Right ventricle myocardium superior (tissue), 1 donor: ENCODE results near the gene DGAT2. TPM values are rescaled to one million over a fixed set of nuclear protein-coding genes. Genes with fewer than 3 reads are reported as not detected.
"Not testable (repeated sequence)": the region's sequence is repeated elsewhere in the genome, so short reads cannot be mapped to it uniquely, and the experiment has no call there.

Source experiments
- ATAC-seq: fragments of 200-7000 bp; cut with Tn5 transposase; one replicate; pipeline ENCODE4 v1.9.1; 2020; ENCODE audit warnings: mild to moderate bottlenecking; ENCODE audit not compliant: poor library complexity
- DNase-seq: peaks from one replicate; pipeline ENCODE4 v3.0.0-alpha.2; 2020
- intact Hi-C: fragments of 100-400 bp; cut with DNase I; formaldehyde crosslinking; loops from one replicate; pipeline ENCODE4 v1.11.2; 2022
- long read RNA-seq: library from polyadenylated mRNA; unstranded; transcript quantifications from one replicate; pipeline ENCODE4 v2.0.0, GENCODE V29; 2021
- total RNA-seq: library from RNA; stranded (reverse); fragmentation: NEBNext Ultra II Directional; extraction: Animal tissue kit (Norgen Biotek cat#: 25700); gene quantifications from one replicate; pipeline ENCODE4 v1.2.1, GENCODE V29; 2021
- donor health status: DM: no; HTN: yes; CAD: no; lungs with severe emphysema.

Gene DGAT2, protein sequence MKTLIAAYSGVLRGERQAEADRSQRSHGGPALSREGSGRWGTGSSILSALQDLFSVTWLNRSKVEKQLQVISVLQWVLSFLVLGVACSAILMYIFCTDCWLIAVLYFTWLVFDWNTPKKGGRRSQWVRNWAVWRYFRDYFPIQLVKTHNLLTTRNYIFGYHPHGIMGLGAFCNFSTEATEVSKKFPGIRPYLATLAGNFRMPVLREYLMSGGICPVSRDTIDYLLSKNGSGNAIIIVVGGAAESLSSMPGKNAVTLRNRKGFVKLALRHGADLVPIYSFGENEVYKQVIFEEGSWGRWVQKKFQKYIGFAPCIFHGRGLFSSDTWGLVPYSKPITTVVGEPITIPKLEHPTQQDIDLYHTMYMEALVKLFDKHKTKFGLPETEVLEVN
- 20.7 TPM for total RNA-seq
- long read RNA-seq, transcript DGAT2-201 (8 exons, 2,453 nt) = major isoform, 161 of 168 reads
- long read RNA-seq, partial matches to known transcripts = 3 of 168 reads
- long read RNA-seq, other reads (novel, unspliced or antisense) = 4 of 168 reads

DNA sequence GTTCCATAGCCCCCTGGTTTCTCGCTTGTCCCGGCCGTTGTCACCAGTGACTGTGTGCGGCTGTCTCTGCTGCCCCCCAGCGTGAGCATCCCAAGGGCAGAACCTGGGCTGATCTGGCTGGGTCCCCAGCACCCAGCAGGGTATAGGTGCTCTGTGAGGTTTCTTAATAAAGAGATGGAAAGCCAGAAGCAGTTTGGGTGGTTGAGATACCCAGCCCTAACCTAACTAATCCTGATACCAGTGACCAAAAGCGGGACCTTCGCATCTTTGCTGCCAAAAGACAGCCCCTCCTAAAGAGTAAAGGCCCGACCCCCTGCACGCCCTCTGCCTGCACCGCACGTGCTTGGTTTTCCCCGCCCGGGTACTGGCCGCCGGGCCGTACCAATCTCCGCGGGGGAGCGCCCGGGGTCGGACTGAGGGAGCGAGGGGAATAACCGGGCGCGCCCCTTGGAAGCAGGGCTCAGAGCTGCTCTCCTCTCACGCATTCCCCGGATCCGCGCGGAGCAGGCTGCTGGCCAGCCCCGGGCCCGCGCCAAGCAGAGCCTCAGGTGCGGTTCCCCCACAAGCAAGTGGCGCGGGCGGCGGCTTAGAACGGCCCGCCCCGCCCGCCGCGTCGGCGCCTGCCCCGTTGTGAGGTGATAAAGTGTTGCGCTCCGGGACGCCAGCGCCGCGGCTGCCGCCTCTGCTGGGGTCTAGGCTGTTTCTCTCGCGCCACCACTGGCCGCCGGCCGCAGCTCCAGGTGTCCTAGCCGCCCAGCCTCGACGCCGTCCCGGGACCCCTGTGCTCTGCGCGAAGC is at the start of gene DGAT2:
Gene DGAT2 (plus strand): TSS at position 667 of the 797 bp plus-strand sequence. CDS start 214 bp downstream, outside the sequence.
- ATAC-seq (peak; percentile 97), DNase-seq (peak; percentile 91)
- intact Hi-C loops = loop anchor here (10.0 kb wide), 1 partner anchor 54 kb away; the partner anchor contains the start of gene MOGAT2

DNA sequence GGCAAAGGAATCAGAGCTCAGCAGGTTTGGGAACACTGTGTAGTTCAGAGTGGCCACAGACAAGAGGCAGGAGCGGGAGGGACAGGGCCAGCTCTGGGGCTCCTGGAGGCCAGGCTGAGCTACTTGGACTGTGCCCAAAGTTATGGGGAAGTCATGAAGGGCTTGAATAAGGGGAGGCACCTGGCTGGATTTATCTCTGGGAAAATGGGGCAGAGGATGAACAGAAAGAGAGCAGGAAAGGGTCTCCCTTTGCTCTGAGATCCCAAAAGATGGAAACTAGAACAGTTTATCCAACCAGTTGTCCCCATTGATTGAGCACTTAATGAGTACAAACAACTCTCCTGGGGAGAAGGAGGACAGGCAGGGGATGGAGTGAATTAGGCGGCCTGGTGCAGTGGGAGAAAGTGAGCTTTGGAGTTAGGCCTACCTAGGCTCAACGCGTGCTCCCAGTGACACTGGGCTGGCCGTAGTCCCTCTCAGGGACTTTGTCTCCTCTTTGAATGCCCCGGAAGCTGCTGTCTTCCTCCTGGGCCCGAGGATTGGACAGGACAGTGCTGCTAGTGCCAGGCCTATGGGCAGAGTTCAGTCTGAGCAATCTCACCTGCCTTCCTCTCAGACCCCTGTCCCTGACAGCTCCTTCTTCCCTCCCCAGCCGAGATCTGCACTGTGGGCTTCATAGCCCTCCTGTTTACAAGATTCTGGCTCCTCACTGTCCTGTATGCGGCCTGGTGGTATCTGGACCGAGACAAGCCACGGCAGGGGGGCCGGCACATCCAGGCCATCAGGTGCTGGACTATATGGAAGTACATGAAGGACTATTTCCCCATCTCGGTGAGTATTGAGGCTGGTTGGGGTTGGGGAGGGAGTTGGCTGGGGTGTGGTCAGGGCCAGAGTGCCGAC is 49.0 kb upstream of the DGAT2 start:
- no peak for DNase-seq
- intact Hi-C loops = loop anchor here (10.0 kb wide), 1 partner anchor 45 kb away; the partner anchor contains the start of gene DGAT2
- ATAC-seq = peak; percentile 54

DNA sequence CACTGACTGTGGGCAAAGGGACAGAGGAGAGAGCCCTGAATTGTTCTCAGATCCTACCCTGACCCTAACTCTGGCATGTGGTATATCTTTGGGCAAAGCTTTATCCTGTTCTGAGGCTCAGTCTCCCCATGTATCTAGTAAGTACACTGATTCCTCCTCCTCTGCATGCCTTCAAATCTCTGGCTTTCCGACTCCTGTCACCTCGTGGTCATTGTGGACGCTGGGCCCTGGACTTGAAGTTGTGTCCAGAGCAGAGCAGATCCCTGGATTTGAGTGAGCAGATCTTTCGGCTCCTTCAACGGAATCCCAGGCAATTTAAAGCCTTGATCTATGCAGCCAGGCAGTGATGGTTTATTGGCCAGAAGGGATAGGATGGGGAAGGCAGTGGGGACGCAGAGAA is 47.9 kb upstream of the DGAT2 start:
- no peak for ATAC-seq
- DNase-seq = no peak
- intact Hi-C loops = no loop called here

DNA sequence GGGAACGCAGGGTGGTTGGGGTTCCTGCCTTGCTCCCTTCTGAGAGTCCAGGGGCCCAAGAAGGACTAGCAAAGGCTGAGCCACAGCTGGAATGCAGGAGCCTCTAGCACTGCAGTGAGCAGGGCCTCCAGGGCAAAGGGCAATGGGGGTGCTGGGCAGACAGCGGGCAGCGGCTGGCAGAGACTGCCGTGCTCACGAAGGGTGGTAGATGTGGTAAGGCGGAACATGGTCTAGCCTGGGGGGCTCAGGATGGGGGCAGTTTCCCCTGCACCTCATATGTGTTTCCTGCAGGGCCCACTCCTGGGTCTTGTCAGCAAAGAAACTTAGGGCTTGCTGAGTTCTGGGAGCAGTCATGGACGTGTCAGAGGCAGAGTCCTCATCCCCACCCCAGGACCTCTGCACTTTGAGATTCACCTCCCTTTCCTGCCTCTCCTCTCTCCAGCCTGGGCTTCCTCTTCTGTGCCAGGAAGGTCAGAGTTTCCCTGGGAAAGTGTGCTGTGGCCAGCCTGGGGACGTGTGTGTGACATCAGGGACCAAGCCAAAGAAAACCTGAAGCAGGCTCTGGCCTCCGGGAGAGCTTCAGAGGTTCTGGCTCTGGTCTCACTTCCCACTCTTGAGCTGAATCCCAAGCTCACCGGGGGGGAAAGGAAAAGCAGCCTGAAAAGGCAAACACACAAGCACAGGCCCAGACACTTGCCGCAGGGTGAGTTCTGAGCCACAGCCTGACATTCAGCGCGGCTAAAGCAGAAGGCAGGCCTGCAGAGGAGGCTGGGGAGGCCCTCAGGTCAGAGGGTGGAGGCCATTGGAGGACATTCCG is 46.5 kb upstream of the DGAT2 start:
- ATAC-seq (no peak), DNase-seq (no peak)
- intact Hi-C loops = no loop called here

DNA sequence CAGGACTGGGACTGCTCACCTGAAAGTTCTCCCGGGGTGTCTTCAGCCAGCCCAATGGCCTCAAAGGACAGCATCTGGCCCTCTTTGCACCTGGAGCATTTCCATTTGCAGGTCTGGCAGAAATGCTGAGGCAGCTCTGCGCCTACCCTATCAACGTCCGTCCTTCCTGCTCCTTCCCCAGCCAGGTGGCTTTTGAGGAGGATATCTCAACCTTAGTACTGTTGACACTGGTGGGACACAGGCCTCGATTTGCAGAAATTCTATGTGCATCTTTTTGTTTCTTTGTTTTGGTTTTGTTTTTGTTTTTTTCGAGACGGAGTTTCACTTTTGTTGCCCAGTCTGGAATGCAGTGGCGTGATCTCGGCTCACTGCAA is 45.9 kb upstream of the DGAT2 start:
- no peak for DNase-seq
- intact Hi-C loops = no loop called here

DNA sequence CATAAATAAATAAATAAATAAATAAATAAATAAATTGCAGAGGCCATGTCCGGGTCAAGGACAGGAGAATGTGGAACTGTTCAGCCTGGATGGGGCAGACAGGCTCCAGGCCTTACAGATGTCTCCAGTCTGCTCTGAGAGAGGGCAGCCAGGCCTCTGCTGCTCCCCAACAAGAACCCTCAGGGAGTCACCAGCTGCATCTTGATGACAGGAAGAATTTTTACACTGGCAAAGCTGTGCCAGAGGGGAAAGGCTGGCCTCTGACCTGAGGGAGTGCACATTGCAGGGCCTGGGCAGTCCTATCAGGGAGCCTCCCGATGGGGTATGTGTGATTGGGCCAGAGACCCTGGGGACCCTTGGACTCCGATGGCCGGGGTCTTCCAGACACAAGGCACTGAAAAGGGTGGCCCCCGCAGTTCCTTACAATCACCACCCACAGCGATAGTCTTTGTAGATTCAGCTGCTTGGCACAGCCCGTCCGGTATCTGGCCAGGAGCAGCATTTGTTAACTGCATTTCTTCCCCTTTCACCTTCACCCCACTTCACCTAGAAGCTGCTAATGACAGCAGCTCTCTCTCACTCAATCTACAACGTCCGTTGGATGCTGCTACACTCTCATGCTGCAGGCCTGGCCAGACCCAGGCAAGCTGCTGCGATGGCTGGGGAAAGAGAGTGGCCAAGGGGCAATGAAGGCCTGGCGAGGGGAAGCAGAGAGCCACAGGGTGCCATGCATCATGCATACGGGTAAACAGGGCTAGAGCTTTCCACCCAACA is 42.8 kb upstream of the DGAT2 start:
- DNase-seq = no peak
- peak; percentile 73 for ATAC-seq
- intact Hi-C loops = no loop called here

More for the DNA sequence above, 45.9 kb upstream of the DGAT2 start:
- no peak for ATAC-seq

DNA sequence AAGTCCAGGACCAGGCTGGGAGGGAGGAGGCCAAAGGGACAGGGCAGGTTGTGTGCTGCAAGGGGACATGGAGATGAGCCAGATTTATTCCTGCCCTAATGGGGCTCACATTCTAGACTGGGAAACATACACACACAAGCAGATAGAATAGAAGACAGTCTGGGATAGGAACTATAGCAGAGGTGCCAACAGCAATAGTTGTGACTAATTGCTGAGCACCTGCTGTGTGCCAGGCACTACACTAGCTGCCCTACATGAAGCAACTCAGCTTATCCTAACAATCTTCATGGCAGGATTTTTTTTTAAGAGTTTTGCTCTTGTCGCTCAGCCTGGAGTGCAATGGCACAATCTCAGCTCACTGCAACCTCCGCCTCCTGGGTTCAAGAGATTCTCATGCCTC is 39.6 kb upstream of the DGAT2 start:
- intact Hi-C loops = no loop called here
- ATAC-seq (no peak), DNase-seq (no peak)

DNA sequence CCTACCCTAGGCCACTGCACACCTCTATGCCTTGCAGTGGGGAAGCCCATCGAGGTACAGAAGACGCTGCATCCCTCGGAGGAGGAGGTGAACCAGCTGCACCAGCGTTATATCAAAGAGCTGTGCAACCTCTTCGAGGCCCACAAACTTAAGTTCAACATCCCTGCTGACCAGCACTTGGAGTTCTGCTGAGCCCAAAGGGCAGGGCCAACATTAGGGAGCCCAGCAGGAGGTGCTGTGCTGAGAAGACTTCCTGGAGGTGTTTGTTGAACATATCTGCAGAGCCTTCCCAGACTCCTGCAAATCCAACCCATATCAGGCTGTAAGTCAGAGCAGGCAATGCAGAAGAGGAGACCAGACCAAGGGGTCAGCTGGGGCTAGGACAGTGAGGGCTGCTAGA is 37.5 kb upstream of the DGAT2 start:
- no peak for ATAC-seq
- DNase-seq = no peak
- intact Hi-C loops = no loop called here

DNA sequence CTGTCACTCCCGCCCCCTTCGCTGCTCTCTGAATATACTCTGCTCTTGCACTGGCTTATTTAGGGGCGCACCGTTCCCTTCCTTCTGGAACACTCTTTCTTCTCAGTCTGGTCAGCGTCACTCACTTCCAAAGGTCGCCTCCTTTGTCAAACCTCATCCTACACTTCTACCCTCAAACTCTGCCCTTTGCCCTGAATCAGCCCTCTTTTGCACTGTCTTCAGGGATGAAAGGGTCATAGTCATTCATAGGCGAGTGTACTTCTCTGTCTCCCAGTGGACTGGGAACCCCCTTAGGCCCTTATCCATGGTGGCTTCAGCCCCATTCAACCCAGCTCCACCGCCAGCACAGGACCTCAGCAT is 35.5 kb upstream of the DGAT2 start:
- ATAC-seq = no peak
- DNase-seq = no peak
- intact Hi-C loops = no loop called here

DNA sequence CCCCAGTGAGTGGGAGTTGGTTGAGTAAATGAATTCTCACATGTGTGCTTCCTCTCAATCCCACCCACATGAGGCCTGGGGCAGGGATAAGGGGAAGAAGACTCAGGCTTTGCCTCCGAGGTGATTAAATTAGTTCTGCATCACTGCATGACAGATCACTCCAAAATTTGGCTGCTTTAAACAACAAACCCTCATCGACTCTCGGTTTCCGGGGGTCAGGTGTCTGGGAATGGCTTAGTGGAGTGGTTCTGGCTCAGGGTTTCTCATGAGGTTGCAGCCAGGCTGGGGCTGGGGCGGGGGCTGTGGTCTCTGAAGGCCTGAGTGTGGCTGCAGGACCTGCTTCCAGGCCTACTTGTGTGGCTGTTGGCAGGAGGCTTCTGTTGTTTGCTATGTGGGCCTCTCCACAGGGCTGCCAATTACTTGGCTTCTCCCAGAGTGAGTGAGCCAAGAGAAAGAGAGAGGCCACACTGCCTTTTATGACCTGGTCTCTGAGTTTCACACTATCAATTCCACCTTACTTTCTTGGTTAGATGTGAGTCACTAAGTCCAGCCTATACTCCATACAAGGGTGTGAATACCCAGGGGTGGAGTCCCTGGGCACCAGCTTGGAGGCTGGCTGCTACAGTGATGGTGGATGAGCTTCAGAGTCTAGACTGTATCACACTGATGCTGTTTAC is 35.0 kb upstream of the DGAT2 start:
- intact Hi-C loops = no loop called here
- peak; percentile 84 for ATAC-seq
- DNase-seq = no peak

DNA sequence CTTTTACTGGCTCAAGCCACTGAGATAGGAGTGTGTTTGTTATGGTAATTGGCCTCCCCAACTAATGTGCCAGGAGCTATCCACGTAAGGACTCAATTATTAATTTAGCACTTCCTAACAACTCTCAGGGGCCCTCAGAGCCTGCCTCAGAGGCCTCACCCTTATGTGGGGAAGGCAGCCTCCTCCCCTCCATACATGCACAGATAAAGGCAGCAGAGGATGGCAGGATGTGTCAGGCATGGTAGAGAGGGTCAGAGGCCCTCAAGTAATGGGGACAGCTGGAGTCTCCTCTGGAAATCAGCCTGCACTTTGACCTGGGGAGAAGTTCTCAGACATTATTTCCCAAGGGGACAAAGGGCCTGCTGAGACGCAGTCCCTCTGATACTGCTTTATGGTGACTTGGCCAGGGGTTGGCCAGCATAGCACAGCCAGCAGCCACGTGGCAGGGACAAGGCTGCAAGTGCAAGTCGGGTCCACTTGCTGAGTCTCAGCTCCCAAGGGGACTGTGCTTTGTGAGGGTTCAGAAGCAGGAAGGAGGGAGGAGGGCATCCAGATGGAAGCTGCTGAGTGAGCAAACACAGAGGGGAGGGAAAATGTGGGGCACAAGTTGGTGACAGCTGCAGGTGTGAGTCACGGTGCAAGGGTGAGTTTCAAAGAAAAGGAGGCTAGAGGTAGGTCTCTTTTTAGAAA is 33.9 kb upstream of the DGAT2 start:
- peak; percentile 23 for ATAC-seq
- intact Hi-C loops = no loop called here
- no peak for DNase-seq

DNA sequence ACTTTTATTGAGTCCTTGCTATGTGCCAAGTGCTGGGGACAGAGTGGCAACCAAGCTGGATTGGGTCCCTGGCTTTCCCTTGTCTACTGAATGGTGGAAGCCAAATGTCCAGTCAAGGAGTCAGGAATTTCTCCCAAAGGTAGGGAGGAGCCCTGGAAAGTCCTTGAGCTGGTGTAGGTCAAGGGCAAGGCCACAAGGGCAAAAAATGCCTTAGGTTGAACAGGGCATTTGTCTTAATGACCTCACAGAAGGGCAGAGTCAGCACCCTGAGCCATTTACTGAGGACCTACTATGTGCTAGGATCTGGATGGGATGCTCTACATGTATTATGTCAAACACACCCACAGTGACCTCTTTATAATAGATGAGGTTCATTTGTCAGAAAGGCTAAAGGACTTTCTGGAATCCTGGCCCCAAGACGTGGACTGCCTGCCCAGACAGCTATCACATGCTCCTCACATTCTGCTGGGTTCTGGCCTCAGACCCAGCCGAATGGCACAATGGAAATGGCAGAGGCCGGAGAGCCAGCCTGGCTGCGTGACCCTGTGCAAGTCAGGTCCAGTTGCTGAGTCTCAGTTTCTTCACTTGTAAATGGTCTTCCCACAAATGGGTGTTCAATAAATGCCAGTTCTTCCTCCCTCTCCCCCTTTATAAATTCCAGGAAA is 33.3 kb upstream of the DGAT2 start:
- ATAC-seq (peak; percentile 29), DNase-seq (no peak)
- intact Hi-C loops = no loop called here

DNA sequence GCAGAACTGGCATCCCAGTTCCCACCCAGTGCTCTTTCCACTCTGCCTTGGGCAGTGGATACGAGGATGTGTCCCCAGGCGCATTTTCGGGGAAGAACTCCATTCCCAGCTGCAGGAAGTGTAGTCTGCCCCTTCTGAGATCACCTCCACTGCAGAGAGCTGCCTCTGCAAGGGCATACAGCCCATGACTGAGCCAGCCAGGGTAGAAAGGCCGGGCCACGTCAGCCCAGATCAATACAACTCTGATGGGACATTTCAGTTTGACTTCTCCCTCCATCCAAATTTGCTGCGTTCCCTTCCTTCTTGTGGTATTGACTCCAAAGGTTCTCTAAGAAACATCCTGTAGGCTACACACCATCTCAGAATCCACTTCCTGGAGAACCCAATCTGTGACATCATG is 31.3 kb upstream of the DGAT2 start:
- DNase-seq (no peak), ATAC-seq (no peak)
- intact Hi-C loops = no loop called here

DNA sequence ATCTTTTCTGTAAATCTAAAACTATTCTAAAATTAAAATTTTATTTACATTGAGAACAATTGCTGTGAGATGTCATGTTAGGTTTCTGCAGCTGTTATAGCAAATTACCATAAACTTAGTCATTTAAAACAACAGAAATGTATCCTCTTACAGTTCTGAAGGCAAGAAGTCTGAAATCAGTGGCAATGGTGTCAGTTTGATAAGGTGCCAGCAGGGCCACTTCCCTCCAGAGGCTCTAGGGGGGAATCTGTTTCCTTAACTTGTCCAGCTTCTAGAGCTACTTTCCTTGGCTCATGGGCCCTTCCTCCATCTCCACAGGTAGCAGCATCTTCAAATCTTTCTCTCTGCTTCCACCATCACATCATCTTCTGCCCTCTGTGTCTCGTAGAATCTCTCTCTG is 27.9 kb upstream of the DGAT2 start:
- DNase-seq = no peak
- intact Hi-C loops = no loop called here
- ATAC-seq = no peak

DNA sequence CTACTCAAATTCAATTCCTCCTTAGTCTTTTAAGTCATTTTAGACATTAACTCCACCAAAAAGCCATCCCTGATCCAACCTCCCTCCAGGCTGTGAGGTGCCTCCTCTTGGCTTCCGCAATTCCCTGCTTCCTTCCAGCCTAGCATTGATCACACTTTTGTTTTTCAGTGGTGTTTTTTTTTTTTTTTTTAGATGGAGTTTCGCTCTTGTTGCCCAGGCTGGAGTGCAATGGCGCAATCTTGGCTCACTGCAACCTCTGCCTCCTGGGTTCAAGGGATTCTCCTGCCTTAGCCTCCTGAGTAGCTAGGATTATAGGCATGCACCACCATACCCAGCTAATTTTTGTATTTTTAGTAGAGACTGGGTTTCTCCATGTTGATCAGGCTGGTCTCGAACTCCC is 25.4 kb upstream of the DGAT2 start:
- DNase-seq, intact Hi-C loops, ATAC-seq: not testable (repeated sequence)
